Body of pancreas (tissue), 4 donors: ENCODE results near the gene TMTC4.
"Not testable (repeated sequence)": the region's sequence is repeated elsewhere in the genome, so short reads cannot be mapped to it uniquely, and the experiment has no call there.

Experiments used
- POLR2A ChIP-seq, 3 donors: fragments of 450-650 bp; IDR thresholded peaks; one replicate each; pipeline ENCODE4 v1.6.1; 2016; ENCODE audit warnings: antibody characterized with exemption in 3 of 3, mild to moderate bottlenecking in 2 of 3
- TF ChIP-seq, protein P1 (sequence below), 7 experiments: fragments of 450-650 bp in 4 of 7; fragments of 200-600 bp in 3 of 7; sonication (generic) in 3 of 7; IDR thresholded peaks; one replicate each; pipeline ENCODE4 v1.5.1; 2016 to 2019; ENCODE audit warnings: antibody characterized with exemption in 7 of 7

DNA sequence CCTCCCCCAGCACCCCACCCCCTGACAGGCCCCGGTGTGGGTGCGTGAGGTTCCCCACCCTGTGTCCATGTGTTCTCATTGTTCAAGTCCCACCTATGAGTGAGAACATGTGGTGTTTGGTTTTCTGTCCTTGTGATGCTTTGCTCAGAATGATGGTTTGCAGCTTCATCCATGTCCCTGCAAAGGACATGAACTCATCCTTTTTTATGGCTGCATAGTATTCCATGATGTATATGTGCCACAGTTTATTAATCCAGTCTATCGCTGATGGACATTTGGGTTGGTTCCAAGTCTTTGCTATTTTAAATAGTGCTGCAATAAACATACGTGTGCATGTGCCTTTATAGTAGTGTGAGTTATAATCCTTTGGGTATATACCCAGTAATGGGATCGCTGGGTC is 2.5 kb upstream of the TMTC4 start:
- not testable (repeated sequence) for TF ChIP-seq POLR2A (IDR thresholded peaks at IDR 0.05)
- TF ChIP-seq, protein P1, sequence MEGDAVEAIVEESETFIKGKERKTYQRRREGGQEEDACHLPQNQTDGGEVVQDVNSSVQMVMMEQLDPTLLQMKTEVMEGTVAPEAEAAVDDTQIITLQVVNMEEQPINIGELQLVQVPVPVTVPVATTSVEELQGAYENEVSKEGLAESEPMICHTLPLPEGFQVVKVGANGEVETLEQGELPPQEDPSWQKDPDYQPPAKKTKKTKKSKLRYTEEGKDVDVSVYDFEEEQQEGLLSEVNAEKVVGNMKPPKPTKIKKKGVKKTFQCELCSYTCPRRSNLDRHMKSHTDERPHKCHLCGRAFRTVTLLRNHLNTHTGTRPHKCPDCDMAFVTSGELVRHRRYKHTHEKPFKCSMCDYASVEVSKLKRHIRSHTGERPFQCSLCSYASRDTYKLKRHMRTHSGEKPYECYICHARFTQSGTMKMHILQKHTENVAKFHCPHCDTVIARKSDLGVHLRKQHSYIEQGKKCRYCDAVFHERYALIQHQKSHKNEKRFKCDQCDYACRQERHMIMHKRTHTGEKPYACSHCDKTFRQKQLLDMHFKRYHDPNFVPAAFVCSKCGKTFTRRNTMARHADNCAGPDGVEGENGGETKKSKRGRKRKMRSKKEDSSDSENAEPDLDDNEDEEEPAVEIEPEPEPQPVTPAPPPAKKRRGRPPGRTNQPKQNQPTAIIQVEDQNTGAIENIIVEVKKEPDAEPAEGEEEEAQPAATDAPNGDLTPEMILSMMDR (IDR thresholded peaks at IDR 0.05) = not testable (repeated sequence)
